Uterus (tissue), 2 donors: ENCODE results near the gene COPZ1.

Source experiments
- CTCF ChIP-seq, 4 experiments: fragments of 200-600 bp in 2 of 4; fragments of 450-650 bp in 2 of 4; sonication (generic) in 2 of 4; IDR thresholded peaks; one replicate each; pipeline ENCODE4 v1.5.1; 2016 to 2019; ENCODE audit warnings: antibody characterized with exemption in 4 of 4, mild to moderate bottlenecking in 2 of 4, moderate library complexity in 1 of 4
- POLR2A ChIP-seq, 2 donors: fragments of 450-650 bp; IDR thresholded peaks; one replicate each; pipeline ENCODE4 v1.6.1; 2016; ENCODE audit warnings: antibody characterized with exemption in 2 of 2, mild to moderate bottlenecking in 1 of 2, moderate library complexity in 1 of 2

- no peak for TF ChIP-seq CTCF (IDR thresholded peaks at IDR 0.05)
- TF ChIP-seq POLR2A (IDR thresholded peaks at IDR 0.05): no peak
Observed at GRCh38 chr12:54352891-54353874, 28.3 kb downstream of the COPZ1 start.
